ENCODE measurements around the gene TUFT1. TPM values are rescaled to one million over a fixed set of nuclear protein-coding genes. Genes with fewer than 3 reads are reported as not detected.

Gene TUFT1
- 36.6 TPM for total RNA-seq

GRCh38 chr1:151540021-151540981, at the start of gene TUFT1:
TSS of gene TUFT1 (plus strand) at chr1:151540309. CDS start at chr1:151540367, 58 bp downstream.
- peak; percentile 87 for ATAC-seq

- ATAC-seq: no peak
These were observed 48.5 kb upstream of the TUFT1 start for GRCh38 chr1:151491641-151492040.

- no peak for ATAC-seq
These were observed 48.0 kb upstream of the TUFT1 start for GRCh38 chr1:151492120-151492519.

GRCh38 chr1:151493042-151493441, 47.1 kb upstream of the TUFT1 start:
- no peak for ATAC-seq

GRCh38 chr1:151494741-151495281, 45.3 kb upstream of the TUFT1 start:
- ATAC-seq: peak; percentile 81

GRCh38 chr1:151495316-151495715, 44.8 kb upstream of the TUFT1 start:
- ATAC-seq: no peak

- ATAC-seq: no peak
These were observed 40.7 kb upstream of the TUFT1 start for GRCh38 chr1:151499365-151499764.

- peak; percentile 38 for ATAC-seq
These were observed 40.2 kb upstream of the TUFT1 start for GRCh38 chr1:151499930-151500329.

GRCh38 chr1:151501474-151501873, 38.6 kb upstream of the TUFT1 start:
- peak; percentile 55 for ATAC-seq

- no peak for ATAC-seq
These were observed 37.9 kb upstream of the TUFT1 start for GRCh38 chr1:151502035-151502700.

- no peak for ATAC-seq
These were observed 37.0 kb upstream of the TUFT1 start for GRCh38 chr1:151502859-151503780.

GRCh38 chr1:151504252-151504651, 35.9 kb upstream of the TUFT1 start:
- ATAC-seq: no peak

GRCh38 chr1:151504759-151505158, 35.4 kb upstream of the TUFT1 start:
- no peak for ATAC-seq

GRCh38 chr1:151508833-151509232, 31.3 kb upstream of the TUFT1 start:
- ATAC-seq: peak; percentile 33

GRCh38 chr1:151509350-151510019, 30.6 kb upstream of the TUFT1 start:
- no peak for ATAC-seq

- no peak for ATAC-seq
These were observed 30.1 kb upstream of the TUFT1 start for GRCh38 chr1:151510020-151510405.

GRCh38 chr1:151510614-151510956, 29.5 kb upstream of the TUFT1 start:
- ATAC-seq: no peak

- peak; percentile 89 for ATAC-seq
These were observed 29.0 kb upstream of the TUFT1 start, which contains the start of gene CGN for GRCh38 chr1:151510957-151511635. TSS of gene CGN (plus strand) at chr1:151511387. CDS start at chr1:151518520, 7,133 bp downstream.

- ATAC-seq: peak; percentile 19
These were observed 28.4 kb upstream of the TUFT1 start for GRCh38 chr1:151511636-151512215.

- no peak for ATAC-seq
These were observed 27.8 kb upstream of the TUFT1 start for GRCh38 chr1:151512326-151512725.
